ENCODE measurements around the gene PHRF1. TPM values are rescaled to one million over a fixed set of nuclear protein-coding genes. Genes with fewer than 3 reads are reported as not detected.
"Not testable (repeated sequence)": the region's sequence is repeated elsewhere in the genome, so short reads cannot be mapped to it uniquely, and the experiment has no call there.

The PHRF1 gene
- total RNA-seq, 1 donor from 2014 or later, result 16.9 TPM

DNA sequence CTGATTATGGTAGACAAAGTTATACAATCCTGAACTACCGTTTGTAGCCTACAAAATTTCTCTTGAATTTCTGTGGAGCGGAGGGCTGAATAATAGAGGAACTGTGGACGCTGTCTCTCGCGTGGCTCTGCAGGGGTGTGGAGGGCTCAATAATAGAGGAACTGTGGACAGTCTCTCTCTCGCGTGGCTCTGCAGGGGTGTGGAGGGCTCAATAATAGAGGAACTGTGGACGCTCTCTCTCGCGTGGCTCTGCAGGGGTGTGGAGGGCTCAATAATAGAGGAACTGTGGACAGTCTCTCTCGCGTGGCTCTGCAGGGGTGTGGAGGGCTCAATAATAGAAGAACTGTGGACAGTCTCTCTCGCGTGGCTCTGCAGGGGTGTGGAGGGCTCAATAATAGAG is 76.9 kb downstream of the PHRF1 start:
- DNase-seq (ENCODE audit: low read depth in 2 of 2), result not testable (repeated sequence)

DNA sequence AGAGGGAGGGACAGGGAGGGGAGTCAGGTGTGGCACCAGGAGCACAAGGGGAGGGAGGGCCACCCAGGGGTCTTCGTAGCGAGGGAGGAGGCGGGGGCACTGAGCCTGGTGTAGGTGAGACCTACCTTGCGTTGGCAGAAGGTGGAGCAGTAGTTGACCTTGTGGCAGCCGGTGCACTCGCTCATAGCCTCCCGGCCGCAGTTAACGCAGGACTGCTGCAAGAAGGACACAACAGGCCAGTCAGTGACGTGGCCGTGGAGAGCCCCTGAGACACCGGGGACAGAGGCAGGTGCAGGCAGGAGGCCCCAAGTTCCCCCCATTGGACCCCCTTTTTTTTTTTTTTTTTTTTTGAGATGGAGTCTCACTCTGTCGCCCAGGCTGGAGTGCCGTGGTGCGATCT is 77.6 kb downstream of the PHRF1 start:
- DNase-seq (ENCODE audit: low read depth in 2 of 2), result no peak

DNA sequence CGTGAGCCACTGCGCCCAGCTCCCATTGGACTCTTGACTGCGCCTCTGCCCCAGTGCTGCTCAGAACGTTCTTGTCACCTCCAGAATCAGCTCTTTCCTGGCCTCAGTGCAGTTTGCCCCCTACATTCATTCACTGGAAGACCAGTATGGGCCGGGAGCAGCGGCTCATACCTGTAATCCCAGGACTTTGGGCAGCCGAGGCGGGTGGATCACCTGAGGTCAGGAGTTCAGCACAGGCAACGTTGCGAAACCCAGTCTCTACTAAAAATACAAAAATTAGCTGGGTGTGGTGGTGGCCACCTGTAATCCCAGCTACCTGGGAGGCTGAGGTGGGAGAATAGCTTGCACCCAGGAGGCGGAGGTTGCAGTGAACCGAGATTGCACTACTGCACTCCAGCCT is 78.2 kb downstream of the PHRF1 start:
- not testable (repeated sequence) for DNase-seq (ENCODE audit: low read depth in 2 of 2)

DNA sequence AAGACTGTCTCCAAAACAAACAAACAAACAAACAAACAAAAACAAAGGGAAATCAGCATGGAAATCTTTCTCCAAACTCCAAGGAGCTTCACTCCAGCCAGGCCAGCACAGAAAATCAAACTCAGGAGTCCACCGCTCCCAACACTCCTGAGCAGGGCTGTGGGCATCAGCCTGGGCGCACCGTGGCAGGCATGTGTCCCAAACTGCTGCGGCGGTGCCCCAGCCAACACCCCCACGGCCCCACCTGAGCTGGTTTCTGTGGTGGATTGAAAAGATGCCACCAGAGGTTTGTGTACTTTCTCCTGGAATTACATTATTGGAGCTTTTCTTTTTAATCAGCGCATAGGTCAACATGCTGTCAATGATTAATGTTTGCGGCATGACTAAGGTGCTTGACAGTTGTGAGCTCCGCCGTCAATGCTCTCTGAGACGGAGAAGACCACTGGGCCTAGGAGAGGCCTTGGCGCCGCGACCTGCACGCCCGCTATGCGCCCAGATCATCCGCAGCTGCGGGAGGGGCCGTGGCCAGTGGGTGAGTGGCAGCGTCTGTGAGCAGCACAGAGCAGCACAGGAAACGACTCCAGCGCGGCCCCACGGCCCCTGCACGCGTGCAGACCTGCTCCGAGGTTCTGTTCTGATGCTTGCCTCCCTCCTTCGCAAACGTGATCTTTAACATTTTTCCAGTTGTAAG is 78.9 kb downstream of the PHRF1 start:
- no peak for DNase-seq (ENCODE audit: low read depth in 2 of 2)

- DNase-seq (ENCODE audit: low read depth in 2 of 2), result no peak
Observed at GRCh38 chr11:656426-656825, 80.2 kb downstream of the PHRF1 start.

DNA sequence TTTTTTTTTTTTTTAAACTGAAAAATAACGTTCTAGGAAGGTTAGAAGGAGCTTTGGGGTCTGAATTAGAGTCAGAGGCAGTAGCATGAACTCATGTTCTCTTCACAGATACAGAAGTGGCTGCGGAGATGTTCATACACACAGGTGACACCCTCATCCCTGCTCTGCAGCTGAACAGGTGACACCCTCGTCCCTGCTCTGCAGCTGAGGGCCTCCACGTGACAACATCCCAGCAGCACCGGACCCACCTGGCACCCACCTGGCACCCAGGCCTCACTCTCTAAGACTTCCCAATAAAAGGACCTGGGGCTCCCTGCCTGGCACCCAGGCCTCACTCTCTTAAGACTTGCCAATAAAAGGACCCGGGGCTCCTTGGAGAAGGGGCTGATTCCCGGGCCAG is 80.6 kb downstream of the PHRF1 start:
- DNase-seq (ENCODE audit: low read depth in 2 of 2), result no peak

DNA sequence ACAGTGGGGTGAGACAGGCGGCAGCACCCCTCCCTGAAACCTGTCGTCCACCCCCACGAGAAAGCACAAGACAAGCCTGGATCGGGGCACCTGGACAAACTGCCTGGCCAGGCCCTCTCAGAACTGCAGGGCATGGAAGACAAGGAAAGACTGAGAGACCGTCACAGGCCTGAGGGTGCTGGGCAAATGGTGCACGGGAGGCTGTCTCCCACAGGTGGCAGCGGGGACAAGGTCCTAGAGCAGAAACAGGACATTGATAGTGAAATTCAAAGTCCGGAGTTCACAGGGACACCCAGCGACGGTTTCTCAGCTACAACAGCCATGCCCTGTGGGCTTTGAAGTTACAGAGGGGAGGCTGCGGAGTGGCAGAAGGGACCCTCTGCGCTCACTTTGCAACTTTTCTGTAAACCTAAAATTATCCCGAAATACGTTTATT is 81.4 kb downstream of the PHRF1 start:
- DNase-seq (ENCODE audit: low read depth in 2 of 2), result no peak

DNA sequence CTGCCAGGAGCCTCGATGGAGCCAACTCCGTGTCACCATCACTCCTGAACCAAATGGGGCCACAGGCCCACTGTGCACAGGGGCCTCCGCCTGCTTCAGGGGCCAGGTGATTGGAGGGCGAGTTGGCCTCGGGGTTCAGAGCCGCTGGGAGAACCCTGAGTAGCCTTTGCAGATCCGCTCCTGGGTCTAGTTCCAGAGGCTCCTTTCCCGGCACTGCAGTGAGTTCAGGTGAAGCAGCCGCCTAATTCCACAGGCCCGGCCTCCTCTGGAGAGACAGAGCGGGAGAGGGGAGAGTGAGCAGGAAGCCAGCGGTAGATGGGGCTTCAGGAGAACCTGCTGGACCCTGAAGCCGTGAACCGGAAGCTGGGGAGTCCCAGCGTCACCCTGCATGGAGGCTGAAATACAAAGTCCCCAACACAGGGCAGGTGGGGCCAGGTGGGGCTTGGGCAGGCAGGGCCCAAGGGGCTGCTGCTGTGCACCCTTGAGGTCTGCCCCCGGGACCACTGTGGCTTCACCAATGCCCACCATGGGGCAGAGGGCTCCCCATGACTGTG is 83.3 kb downstream of the PHRF1 start:
- no peak for DNase-seq (ENCODE audit: low read depth in 2 of 2)

GRCh38 chr11:660281-660680 is 84.0 kb downstream of the PHRF1 start:
- DNase-seq (ENCODE audit: low read depth in 2 of 2), result no peak

GRCh38 chr11:660681-661444 is 84.6 kb downstream of the PHRF1 start:
- DNase-seq (ENCODE audit: low read depth in 2 of 2), result no peak

Other genes starting within 250 kb of the PHRF1 start
- gene B4GALNT4, start 207.0 kb upstream of the PHRF1 start, total RNA-seq, result 0.20 and 0.65 TPM in 2 replicates
- 0.22 and 0.40 TPM in 2 replicates for gene PKP3, start 182.3 kb upstream of the PHRF1 start, total RNA-seq
- gene SIGIRR, start 161.5 kb upstream of the PHRF1 start, total RNA-seq, result 32.9 and 35.7 TPM in 2 replicates
- gene ANO9, start 134.5 kb upstream of the PHRF1 start, total RNA-seq, result 0.44 and 0.99 TPM in 2 replicates
- gene PTDSS2, start 126.2 kb upstream of the PHRF1 start, total RNA-seq, result 21.8 and 31.7 TPM in 2 replicates
- gene RNH1, start 69.2 kb upstream of the PHRF1 start, total RNA-seq, result 165 and 169 TPM in 2 replicates
- 45.4 and 47.3 TPM in 2 replicates for gene HRAS, start 40.9 kb upstream of the PHRF1 start, total RNA-seq
- 0.22 and 0.60 TPM in 2 replicates for gene LRRC56, start 38.9 kb upstream of the PHRF1 start, total RNA-seq
- gene LMNTD2, start 15.7 kb upstream of the PHRF1 start, total RNA-seq, result 1.1 and 1.4 TPM in 2 replicates
- 13.5 and 18.1 TPM in 2 replicates for gene RASSF7, start 15.5 kb upstream of the PHRF1 start, total RNA-seq
- 7.6 and 10.9 TPM in 2 replicates for gene IRF7, start 39.5 kb downstream of the PHRF1 start, total RNA-seq
- not detected in 2 replicates for gene CDHR5, start 48.5 kb downstream of the PHRF1 start, total RNA-seq
- gene SCT, start 50.7 kb downstream of the PHRF1 start, total RNA-seq, result not detected in 2 replicates
- gene DRD4, start 60.8 kb downstream of the PHRF1 start, total RNA-seq, result not detected in 2 replicates
- 26.8 and 27.4 TPM in 2 replicates for gene DEAF1, start 118.8 kb downstream of the PHRF1 start, total RNA-seq
- 4.8 and 8.5 TPM in 2 replicates for gene TMEM80, start 119.3 kb downstream of the PHRF1 start, total RNA-seq
- gene EPS8L2, start 129.8 kb downstream of the PHRF1 start, total RNA-seq, result 0.99 and 2.6 TPM in 2 replicates
- gene TALDO1, start 171.0 kb downstream of the PHRF1 start, total RNA-seq, result 86.7 and 121 TPM in 2 replicates
- 17.0 and 21.4 TPM in 2 replicates for gene GATD1, start 201.0 kb downstream of the PHRF1 start, total RNA-seq
- gene CEND1, start 213.6 kb downstream of the PHRF1 start, total RNA-seq, result under 0.01 TPM in 2 replicates
- gene SLC25A22, start 221.8 kb downstream of the PHRF1 start, total RNA-seq, result 4.1 and 6.3 TPM in 2 replicates
- gene PIDD1, start 228.8 kb downstream of the PHRF1 start, total RNA-seq, result 3.7 and 4.8 TPM in 2 replicates
- gene RPLP2, start 233.5 kb downstream of the PHRF1 start, total RNA-seq, result 232 and 383 TPM in 2 replicates
- 33.3 and 50.6 TPM in 2 replicates for gene PNPLA2, start 242.4 kb downstream of the PHRF1 start, total RNA-seq

Data from lung microvascular endothelial cell (primary cell).